Epithelial cell of proximal tubule (primary cell): ENCODE results near the gene CALML4. TPM values are rescaled to one million over a fixed set of nuclear protein-coding genes. Genes with fewer than 3 reads are reported as not detected.
"Not testable (repeated sequence)": the region's sequence is repeated elsewhere in the genome, so short reads cannot be mapped to it uniquely, and the experiment has no call there.

ENCODE experiments used
- DNase-seq: peaks from one replicate; pipeline ENCODE4 v3.0.0-alpha.2; 2011; ENCODE audit warnings: low read depth
- H3K4me3 ChIP-seq: 2 replicates; pipeline ENCODE4 v1.5.1; 2011; ENCODE audit warnings: low read depth, mild to moderate bottlenecking, low read length
- CTCF ChIP-seq: conservative IDR thresholded peaks from 2 replicates; pipeline ENCODE4 v1.5.1; 2012; ENCODE audit warnings: low read depth, mild to moderate bottlenecking, low read length
- total RNA-seq: library from RNA; depleted of rRNA; stranded (reverse); fragments of >200 nt; gene quantifications from 2 replicates; pipeline ENCODE4 v1.2.3, GENCODE V29; 2015

CALML4 gene
- total RNA-seq, 1 donor from 2014 or later = 3.8 TPM

DNA sequence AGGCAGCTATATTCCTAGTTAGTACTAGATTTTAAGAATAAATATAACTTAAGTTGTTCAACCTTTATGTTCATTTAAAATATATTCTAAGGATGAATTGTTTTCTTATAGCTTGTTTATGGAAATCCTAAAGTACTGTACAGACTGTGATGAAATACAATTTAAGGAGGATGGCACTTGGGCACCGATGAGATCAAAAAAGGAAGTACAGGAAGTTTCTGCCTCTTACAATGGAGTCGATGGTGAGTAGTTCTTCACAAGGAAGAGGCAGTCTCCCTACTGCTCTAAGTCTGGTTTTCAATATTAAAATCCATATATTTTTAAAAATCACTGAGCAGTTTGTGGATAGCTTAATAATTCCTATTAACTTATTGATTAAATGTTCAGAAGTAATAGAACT lies 29.6 kb downstream of the CALML4 start:
- DNase-seq = no peak
- no peak overlapping the region for H3K4me3 ChIP-seq
- TF ChIP-seq CTCF = no peak

- no peak for DNase-seq
- H3K4me3 ChIP-seq = no peak overlapping the region
- no peak for TF ChIP-seq CTCF
These were observed 32.0 kb downstream of the CALML4 start for GRCh38 chr15:68173119-68173518.

DNA sequence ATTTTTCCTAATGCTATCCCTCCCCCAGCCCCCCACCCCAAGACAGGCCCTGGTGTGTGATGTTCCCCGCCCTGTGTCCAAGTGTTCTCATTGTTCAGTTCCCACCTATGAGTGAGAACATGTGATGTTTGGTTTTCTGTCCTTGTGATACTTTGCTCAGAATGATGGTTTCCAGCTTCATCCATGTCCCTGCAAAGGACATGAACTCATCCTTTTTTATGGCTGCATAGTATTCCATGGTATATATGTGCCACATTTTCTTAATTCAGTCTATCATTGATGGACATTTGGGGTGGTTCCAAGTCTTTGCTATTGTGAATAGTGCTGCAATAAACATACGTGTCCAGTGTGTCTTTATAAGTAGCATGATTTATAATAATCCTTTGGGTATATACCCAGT lies 33.1 kb downstream of the CALML4 start:
- DNase-seq, H3K4me3 ChIP-seq: not testable (repeated sequence)

GRCh38 chr15:68166847-68167246 lies 38.3 kb downstream of the CALML4 start:
- DNase-seq = no peak
- no peak for TF ChIP-seq CTCF
- no peak overlapping the region for H3K4me3 ChIP-seq

DNA sequence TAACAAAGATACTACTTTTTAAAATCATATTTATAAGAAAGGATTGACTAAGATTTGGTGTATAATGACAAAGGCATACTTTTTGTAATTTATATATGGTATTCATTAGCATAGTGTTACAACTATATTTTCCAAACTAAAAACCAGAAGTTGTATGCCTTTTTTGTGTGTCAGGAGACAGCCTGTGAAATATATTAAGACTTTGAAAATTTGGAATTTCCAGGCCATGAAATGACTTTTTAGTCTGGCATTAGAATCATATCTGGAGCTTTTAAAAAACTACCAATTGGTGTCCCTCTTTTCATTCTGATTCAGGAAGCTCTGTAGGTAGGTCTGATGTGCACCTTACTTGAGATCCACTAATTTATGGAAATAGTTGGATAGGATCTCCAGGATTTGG lies 41.9 kb downstream of the CALML4 start:
- H3K4me3 ChIP-seq = no peak overlapping the region
- TF ChIP-seq CTCF = no peak
- no peak for DNase-seq

- TF ChIP-seq CTCF = no peak
- no peak for DNase-seq
- no peak overlapping the region for H3K4me3 ChIP-seq
These were observed 47.0 kb downstream of the CALML4 start for GRCh38 chr15:68158046-68158628.

GRCh38 chr15:68157074-68157473 lies 48.1 kb downstream of the CALML4 start:
- no peak for TF ChIP-seq CTCF
- no peak for DNase-seq
- no peak overlapping the region for H3K4me3 ChIP-seq
